Stimulated activated CD4-positive, alpha-beta T cell treated with anti-CD3 and anti-CD28 coated beads, Interleukin-1b, Interleukin-23, amount 100 ng/mL, for 4 hours (primary cell): ENCODE results near the gene FGF8.

Experiments
- DNase-seq, 2 donors: peaks; one replicate each; pipeline ENCODE4 v3.0.0-alpha.2; 2020; ENCODE audit warnings: low read depth in 2 of 2

FGF8 gene

DNA sequence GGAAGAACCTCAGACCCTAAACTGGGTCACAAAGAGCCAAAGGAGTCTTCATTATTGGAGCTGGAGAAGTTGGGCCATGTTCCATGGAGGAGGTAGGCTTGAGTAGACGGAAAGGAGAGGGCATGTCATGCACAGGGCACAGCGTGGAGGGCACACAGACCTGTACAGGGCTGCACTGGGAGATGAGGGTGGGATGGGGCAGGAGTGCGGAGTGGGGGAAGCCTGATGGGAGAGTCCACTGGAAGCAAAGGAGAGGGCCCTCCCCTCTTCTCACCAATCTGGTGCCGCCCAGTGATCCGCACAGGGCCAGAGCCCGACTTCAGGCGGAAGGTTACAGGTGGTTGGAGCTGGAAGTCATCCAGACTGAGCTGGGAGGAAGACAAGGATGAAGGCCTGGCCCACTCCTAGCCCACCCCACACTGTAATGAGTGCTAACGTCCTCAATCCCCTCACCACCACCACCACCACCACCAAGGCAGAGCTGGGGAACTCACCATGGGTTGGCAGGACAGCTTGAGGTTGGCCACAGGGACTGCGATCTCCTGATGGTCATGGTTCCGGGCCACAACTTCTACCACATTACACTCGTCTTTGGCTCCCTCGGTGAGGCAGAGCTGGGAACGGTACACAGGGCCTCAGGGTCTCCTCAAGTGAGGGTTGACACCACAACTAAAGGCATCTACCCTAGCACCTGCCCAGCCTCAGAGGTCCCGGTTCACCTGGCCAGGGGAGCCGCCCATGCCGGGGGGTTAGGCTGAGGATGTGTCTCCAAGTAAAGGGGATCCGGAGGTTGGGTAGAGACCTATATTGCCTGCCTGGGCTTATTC, 6.3 kb upstream of the FGF8 start:
- DNase-seq: no peak

- no peak for DNase-seq
These were observed 5.7 kb upstream of the FGF8 start for GRCh38 chr10:101781655-101781983.

GRCh38 chr10:101780818-101781654, 5.1 kb upstream of the FGF8 start:
- peak; percentile 62 to 69 for DNase-seq

DNA sequence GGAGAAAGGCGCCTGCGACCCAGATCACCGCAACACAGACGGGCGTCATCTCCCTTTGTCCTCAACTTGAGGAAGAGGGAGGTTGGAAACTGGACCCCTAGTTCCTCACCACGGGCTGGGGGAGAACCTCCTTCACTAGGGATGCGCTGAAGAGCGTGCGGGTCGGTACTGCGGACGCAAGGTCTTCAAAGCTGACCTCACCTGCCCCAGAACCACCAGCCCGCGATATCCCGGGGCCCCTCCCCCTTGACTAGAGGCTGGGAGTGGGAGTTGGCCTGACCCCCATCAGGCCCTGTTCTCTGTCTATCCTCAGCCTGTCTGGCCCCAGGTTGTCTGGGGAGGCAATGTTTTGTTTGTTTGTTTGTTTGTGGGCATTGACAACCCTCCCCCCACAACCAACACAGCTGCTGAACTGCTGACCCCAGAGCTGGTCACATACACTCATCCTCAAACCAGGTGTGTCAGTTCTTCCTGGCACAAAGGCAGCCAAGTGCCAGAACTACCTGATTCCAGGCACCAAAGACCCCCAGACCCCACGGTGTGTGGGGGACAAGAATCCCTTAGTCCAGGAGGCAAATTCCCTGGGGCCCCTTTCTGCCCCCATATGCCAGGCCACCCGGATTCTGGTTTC, 4.4 kb upstream of the FGF8 start:
- no peak for DNase-seq

DNA sequence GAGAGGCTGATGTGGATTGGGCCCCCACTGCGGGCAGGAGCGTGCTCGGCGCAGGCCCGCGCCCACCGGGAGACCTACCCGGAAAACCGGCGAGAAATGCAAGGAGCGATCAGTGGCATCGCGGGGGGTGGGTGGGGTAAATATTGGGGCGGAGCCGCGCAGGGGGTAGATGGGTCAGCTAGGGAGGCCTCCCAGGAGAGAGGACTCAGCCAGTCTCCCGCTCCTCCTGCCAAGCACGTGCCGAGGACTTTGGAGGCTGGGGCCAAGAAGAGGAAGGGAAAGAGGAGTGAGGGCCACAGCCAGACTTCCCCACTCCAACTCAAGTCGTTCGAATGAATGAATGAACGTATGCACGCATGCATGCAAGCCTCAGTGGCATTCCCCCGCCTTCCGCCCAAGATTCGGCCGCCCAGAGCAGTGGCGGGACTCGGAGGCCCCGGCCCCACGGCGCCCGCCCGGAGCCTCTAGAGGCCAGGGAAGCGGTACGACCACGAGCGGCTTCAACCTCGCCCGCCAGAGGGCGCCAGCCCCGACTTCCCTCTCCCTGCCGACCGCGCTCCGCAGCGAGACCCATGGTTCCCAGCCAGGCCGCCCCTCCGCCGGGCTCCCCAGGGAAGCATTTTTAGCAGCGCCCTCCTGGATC, 3.8 kb upstream of the FGF8 start:
- DNase-seq: peak; percentile 83 to 88

- no peak for DNase-seq
These were observed 3.0 kb upstream of the FGF8 start for GRCh38 chr10:101778781-101779543.

- DNase-seq: no peak
These were observed 2.4 kb upstream of the FGF8 start for GRCh38 chr10:101778151-101778780.

DNA sequence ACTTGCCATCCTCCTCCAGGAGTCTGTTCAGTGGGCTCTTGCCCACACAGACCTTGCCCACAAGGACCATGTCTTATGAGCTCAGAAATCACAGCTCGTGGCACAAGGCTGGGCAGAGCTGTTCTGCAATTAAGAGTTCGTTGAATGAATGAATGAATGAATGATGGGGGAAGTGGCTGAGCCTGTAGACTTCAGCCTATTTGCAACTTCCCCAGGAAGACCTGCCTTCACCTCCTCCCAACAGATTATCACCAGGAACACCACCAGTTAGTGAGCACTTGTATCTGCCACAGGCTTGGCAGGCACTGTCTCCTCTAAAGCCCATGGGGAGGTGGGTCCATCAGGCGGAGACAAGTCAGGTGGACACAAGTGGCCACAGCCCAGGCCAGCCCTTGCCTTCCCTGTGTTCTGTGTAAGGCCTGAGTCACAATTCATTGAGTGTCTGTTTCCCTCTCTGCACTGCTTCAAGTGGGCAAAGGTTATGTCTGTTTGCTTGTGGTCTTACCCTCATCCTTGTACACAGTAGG, 1.8 kb upstream of the FGF8 start:
- no peak for DNase-seq

DNA sequence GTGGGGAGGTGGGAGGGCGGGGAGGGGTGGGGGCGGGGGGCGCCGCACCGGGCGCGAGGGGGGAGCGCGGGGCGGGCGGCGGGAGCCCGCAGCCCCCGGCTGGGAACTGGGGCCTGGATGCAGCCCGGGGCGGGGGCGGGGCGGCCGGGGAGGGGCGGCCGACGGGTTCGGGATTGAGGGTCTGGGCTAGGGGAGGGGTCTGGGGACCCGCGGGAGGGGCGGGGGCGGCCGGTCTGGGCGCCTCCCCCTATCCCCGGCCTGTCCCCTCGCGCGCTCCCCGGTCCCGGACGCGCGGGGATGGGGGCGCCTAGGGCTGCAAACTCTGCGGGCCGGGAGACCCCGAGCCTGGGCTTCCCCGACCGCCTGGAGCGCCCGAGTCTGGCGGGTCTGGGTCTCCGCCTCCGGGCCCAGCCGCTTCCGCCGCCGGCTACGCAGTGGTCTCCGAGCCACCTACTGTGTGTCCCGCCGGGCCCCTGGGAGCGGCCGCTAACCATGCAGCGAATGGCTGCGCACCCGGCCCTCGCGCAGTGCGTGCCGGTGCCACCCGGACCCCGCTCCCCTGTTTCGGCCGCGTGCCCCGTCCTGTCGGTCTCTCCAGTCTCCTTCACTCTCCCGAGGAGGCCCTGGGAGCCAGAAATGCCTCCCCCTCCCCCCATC, 375 bp upstream of the FGF8 start:
- DNase-seq: no peak

DNA sequence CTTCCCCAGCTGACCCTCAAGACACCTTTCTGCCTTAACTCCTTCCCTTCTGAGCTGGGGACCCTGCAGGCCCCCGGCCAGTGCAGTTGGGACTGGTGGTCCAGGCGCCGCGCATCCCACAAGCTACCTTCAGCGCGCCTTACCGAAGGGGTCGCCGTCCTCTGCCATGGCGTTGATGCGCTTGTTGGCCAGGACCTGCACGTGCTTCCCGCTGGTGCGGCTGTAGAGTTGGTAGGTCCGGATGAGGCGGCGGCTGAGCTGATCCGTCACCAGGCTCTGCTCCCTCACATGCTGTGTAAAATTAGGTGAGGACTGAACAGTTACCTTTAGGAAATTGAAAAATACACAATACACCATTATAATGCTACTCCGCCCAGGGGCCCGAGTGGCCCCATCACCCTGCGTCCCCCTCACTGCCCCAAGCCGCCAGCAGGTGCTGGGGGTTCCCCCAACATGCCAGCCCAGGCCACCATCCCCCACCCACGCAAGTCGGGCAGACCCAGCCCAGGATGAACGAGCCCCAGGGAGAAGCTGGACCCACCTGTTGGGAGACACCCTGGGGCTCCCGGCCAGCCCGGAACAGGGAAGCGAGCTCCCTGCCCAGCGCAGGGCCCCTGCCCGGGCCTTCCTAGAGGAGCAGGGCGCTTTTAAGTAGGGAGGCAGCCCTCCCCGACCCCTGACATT, 1.2 kb downstream of the FGF8 start:
- DNase-seq: no peak

DNA sequence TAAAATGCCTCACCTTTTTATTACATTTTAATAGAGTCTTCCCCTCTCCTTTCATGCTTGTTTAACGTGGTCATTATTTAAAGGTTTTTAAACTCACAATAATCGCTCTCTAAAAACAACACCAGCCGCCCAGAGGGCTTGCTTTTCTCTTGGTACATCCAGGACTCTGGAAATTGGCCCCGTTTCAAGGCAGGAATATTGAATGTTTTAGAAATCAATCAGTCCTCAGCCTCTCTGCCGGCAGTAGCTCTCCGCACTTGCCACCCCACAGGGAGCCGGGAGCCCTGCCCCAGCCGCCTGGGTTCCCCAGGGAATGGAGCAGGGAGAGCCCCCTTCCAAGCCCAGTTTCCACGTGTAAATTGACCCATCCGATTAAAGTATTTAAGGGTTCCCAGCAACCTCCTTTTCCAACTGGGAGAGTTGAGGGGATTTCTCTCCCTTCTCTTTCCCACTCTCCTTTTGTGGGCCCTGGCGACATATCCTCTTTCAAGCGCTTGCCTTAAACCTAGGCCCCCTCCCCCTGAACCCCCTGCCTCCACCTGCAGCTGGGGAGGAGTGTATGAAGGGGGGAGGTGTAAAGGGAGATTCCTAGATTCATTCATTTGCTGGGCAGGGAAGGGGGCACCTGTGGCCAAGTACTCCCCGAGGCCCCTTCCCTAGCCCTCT, 1.9 kb downstream of the FGF8 start:
- no peak for DNase-seq

DNA sequence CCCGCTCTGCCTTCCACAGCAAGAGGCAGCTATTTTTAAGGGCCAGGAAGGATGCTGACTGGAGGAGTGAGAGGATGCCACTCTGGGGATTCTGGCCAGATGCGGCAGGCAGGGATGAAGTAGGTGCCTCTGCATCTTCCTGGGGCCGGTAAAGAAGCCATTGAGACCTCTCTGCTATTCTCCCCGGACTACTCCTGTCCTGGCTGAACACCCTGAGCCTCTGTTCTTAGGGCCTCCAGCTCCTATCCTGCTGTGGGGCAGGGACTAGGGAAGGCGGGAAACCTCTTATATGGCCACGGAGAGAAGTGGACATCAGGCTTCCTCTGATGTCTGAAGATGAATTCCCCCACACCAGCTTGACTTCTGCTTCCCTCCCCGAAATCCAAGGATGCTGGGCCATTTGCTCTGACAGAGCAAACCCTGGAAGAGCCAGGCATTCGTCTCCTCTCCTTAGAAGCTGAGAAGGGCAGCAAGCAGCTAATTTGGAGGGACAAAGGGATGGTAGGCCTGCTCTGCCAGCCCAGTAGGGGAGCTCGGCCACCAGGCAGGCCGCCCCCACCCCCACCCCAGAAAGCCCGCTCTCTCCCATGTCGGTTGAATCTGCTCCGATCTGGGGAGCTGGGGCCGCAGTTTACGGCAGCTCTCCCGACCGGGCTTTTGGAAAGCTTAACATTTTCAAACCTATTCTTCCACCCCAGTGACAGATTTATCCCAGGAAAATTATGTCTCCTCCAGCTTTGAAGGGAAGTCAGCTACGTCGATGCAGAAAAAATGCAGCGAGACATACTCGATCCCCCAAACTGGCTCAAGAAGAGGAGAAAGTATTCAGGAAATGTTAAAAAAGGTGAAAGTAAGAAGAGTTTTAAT, 2.8 kb downstream of the FGF8 start:
- DNase-seq: no peak

DNA sequence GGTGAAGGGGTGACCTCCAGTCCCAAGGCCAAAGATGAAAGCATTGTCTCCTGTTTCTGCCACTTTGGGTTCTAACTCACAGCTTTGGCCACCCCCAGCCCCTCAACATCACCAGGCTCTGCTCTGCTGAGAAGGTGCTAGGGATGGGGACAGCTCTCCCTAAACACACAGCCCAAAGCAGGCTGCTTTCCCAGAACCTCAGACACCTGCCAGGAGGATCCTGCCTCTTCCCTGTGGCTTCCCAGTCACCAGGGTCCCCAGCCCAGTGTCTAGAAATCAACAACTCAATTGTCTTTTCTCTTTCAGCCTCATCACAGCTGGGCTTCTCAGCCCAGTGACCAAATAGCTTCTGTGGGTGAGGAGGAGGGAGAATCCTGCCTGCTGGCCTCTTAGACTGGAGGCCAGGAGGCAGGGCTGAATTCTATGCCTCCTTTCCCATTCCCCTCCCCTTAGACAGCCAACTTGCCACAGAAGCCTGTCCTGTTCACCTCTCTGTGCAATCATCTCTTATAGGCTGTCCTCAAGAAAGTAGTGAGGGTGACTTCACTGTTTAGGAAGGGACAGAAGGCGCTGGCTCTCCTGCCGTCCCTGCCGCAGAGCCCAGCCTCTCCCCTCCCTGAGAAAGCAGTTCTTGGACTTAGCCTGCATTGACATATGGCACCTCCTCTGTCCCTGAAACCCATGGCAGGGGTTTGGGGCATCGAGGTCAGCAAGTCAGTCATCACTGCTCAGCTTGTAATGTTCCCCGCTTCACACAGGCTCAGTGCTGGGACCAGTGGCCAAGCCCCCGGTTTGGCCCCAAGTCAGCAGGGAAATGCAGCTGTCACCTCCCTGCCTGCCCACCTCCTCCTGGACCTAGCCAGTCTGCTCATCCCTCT, 3.7 kb downstream of the FGF8 start:
- no peak for DNase-seq

DNA sequence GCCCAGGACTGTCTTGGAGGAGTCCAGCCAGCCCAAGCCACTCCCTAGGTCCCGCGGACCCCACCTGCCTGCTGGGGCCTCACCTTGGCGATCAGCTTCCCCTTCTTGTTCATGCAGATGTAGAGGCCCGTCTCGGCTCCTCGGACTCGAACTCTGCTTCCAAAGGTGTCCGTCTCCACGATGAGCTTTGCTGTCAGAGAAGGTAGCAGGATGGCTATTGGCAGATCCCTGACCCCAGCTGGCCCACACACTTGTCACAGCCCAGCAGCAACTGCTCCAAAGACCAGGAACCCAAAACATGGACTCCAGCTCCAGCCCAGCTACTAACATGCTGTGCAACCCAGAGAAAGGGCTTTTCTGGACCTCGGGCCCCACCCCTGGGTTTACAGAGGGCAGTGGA, 4.5 kb downstream of the FGF8 start:
- DNase-seq: no peak

DNA sequence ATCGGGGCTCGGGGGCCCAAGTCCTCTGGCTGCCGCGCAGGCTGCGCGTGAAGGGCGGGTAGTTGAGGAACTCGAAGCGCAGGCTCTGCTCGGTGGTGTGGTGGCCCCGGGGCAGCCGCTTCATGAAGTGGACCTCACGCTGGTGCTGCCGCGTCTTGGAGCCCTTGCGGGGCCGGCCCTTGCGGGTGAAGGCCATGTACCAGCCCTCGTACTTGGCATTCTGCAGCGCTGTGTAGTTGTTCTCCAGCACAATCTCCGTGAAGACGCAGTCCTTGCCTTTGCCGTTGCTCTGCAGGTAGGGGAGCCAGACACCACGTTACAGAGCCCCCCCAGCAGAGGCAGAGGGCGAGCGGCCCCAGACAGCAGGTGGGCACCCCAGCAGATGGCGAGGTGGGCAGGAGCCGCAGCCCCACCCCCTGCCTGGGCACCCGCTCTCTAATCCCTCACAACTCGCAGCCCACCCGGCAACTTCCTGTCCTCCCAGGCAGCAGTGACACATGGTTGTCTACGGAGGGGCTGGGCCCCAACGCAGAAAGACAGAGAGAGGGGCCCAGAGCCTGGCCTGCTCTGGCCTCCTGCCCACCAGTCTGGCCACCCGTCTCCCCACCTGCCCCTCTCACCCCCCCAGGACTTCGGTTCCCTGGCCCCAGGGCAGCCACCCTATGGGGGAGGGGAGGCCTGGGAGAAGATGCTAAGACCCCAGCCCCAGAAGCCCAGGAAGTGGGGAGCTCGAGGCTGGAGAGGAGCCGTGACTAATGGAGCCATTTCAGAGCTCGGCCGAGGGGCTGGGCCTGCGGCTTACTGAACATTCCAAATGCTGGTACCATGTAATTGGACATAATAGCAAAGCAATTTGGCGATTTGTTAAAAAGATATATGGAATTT, 5.3 kb downstream of the FGF8 start:
- DNase-seq: no peak

DNA sequence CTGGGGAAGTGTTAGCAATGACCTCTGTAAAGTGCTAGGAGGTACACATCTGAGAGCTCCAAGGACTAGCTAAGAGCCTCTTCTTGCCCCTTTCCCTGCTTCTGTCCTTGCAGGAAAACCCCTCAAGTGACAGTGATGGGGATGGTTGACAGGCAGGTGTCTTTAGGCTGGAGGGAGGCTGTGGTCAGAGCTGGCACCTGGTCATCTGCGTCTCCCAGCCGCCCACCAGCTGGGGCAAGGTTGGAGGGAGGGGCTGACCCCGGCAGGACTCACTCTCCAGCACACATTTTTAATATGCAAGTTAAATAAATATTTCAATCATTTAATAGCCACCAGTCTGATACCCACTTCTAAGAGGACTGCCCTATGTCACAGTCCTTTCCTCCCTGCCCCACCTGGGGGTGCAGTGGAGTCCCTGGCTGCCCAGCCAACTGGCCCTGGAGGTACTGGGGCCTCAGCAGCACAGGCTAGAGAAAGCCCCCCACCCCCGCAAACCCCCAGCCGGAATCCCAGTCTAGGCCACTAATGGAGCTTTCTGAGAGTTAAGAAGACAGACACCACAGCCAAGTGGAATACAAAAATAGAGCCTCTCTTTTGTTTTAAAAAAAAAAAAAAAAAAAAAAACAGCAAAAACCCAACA, 6.3 kb downstream of the FGF8 start:
- no peak for DNase-seq
